Measurements from ENCODE around the gene NUDT14.

GRCh38 chr14:105138551-105139111 lies 42.5 kb downstream of the NUDT14 start:
- no peak for TF ChIP-seq CTCF (IDR thresholded peaks at IDR 0.05)
- no peak for TF ChIP-seq POLR2A (IDR thresholded peaks at IDR 0.05)
